D341Med (cell line): ENCODE data around the gene AURKB.
"Not testable (repeated sequence)": the region's sequence is repeated elsewhere in the genome, so short reads cannot be mapped to it uniquely, and the experiment has no call there.

ENCODE experiments used
- DNase-seq: peaks from one replicate; pipeline ENCODE4 v3.0.0; 2012; ENCODE audit warnings: low spot score

AURKB gene

GRCh38 chr17:8187517-8188262, 22.7 kb downstream of the AURKB start:
- DNase-seq, result peak; percentile 53

- DNase-seq, result peak; percentile 57
Measured at GRCh38 chr17:8186787-8187516, 23.4 kb downstream of the AURKB start.

- DNase-seq, result no peak
Measured at GRCh38 chr17:8186446-8186786, 24.0 kb downstream of the AURKB start.

- DNase-seq, result peak; percentile 59
Measured at GRCh38 chr17:8185582-8186445, 24.6 kb downstream of the AURKB start.

- DNase-seq, result no peak
Measured at GRCh38 chr17:8176998-8177731, 33.2 kb downstream of the AURKB start.

GRCh38 chr17:8176197-8176940, 34.0 kb downstream of the AURKB start, which contains the start of gene TMEM107:
TMEM107 (minus strand) TSS chr17:8176380; CDS start chr17:8176286, 94 bp downstream.
- DNase-seq, result peak; percentile 80

GRCh38 chr17:8175795-8176196, 34.6 kb downstream of the AURKB start:
- no peak for DNase-seq

GRCh38 chr17:8173871-8174322, 36.5 kb downstream of the AURKB start:
- DNase-seq, result no peak

- peak; percentile 55 for DNase-seq
Measured at GRCh38 chr17:8173056-8173870, 37.1 kb downstream of the AURKB start.

GRCh38 chr17:8170186-8170585, 40.2 kb downstream of the AURKB start:
- not testable (repeated sequence) for DNase-seq

- DNase-seq, result no peak
Measured at GRCh38 chr17:8167526-8167925, 42.8 kb downstream of the AURKB start.

- DNase-seq, result no peak
Measured at GRCh38 chr17:8166731-8167130, 43.6 kb downstream of the AURKB start.

GRCh38 chr17:8164815-8165131, 45.6 kb downstream of the AURKB start:
- no peak for DNase-seq

- DNase-seq, result no peak
Measured at GRCh38 chr17:8163978-8164814, 46.2 kb downstream of the AURKB start.

- peak; percentile 80 for DNase-seq
Measured at GRCh38 chr17:8162997-8163977, 47.1 kb downstream of the AURKB start.

- DNase-seq, result peak; percentile 55
Measured at GRCh38 chr17:8162233-8162996, 48.0 kb downstream of the AURKB start, which contains the start of gene VAMP2. VAMP2 (minus strand) TSS chr17:8162948; CDS start chr17:8162879, 69 bp downstream.
